Embryonic facial prominence (tissue), 1 donor: ENCODE measurements around the gene SLC9A8.
"Not testable (repeated sequence)": the region's sequence is repeated elsewhere in the genome, so short reads cannot be mapped to it uniquely, and the experiment has no call there.

ENCODE experiments used
- DNase-seq: peaks from one replicate; pipeline ENCODE4 v3.0.0-alpha.2; 2016; ENCODE audit errors: extremely low spot score

The SLC9A8 gene, protein sequence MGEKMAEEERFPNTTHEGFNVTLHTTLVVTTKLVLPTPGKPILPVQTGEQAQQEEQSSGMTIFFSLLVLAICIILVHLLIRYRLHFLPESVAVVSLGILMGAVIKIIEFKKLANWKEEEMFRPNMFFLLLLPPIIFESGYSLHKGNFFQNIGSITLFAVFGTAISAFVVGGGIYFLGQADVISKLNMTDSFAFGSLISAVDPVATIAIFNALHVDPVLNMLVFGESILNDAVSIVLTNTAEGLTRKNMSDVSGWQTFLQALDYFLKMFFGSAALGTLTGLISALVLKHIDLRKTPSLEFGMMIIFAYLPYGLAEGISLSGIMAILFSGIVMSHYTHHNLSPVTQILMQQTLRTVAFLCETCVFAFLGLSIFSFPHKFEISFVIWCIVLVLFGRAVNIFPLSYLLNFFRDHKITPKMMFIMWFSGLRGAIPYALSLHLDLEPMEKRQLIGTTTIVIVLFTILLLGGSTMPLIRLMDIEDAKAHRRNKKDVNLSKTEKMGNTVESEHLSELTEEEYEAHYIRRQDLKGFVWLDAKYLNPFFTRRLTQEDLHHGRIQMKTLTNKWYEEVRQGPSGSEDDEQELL

DNA sequence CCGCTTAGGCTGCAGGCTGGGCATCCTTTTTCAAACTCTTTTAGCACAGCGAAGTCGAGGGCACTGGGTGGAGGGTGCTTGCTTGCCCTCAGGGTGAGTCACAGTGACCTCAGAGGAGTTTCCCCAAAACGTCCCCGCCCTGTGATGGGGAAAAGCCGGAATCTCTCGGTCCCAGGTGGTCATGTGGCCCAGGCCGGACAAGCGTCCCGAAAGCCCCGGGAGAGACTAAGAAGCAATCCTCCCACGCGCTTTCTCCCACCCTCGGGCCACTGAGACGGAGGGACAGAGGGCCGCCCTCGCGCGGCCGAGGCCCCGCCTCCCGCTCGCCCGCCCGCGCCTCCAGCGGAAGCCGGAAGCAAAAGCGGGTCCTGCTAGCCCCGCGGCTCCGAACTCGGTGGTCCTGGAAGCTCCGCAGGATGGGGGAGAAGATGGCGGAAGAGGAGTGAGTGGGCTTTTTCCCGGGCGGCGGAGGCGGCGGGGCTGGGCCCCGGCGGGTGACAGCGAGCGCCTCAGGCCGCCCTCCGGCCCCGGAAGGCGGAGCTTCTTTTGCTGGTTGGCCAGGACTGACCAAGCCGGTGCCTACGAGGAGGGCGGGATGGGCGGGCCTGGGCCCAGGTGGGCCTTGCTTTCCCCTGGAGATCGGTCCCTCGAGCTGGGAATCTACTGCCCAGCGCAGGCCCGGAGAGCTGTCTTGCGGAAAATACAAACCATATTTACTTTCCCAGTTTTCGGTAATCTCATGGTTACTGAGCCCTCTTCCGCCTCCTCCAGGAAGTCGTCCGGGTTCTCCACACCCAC is at the start of gene SLC9A8:
Gene SLC9A8 (plus strand): TSS at position 322 of the 798 bp plus-strand sequence. CDS start 95 bp downstream, at position 417.
- peak; percentile 79 for DNase-seq

DNA sequence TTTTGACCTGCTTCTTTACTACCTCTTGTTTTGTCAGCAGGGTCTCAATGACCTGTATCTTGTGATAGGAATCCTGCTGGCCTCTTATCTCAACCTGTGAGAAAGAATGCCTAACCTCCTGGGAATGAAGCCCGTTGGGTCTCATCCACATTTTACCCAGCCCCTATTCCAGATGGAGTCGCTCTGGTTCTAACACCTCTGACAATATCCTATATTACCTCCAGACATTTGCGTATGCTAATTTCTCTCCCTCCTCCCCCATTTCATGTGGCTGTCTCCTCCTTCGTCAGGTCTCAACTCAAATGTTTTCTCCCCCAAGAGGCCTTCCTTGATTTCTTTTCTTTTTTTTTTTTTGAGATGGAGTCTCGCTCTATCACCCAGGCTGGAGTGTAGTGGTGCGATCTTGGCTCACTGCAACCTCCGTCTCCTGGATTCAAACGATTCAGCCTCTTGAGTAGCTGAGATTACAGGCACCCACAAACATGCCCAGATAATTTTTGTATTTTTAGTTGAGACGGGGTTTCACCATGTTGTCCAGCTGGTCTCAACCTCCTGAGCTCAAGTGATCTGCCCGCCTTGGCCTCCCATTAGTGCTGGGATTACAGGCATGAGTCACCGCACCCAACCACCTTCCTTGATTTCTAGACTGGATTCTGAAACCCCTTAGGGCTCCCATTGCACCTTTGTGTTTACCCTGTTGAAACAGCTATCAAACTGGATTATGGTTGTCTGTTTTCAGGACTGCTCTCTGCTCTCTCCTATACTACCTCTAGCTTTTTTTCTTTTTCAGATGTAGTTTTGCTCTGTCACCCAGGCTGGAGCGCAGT is 49.5 kb upstream of the SLC9A8 start:
- no peak for DNase-seq

DNA sequence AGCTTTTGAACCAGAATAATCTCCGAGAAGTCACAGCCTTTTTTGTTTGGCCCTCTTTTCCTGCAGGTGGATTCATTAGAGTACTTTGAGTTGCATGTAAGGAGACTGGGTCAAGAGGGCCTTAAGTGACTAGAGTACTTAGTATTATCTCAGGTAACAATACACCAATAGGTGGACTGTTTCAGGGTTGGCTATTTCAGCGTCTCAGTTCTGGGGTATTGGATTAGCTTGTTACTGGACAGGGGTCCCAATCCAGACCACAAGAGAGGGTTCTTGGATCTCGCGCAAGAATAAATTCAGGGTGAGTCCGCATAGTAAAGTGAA is 47.3 kb upstream of the SLC9A8 start:
- no peak for DNase-seq

DNA sequence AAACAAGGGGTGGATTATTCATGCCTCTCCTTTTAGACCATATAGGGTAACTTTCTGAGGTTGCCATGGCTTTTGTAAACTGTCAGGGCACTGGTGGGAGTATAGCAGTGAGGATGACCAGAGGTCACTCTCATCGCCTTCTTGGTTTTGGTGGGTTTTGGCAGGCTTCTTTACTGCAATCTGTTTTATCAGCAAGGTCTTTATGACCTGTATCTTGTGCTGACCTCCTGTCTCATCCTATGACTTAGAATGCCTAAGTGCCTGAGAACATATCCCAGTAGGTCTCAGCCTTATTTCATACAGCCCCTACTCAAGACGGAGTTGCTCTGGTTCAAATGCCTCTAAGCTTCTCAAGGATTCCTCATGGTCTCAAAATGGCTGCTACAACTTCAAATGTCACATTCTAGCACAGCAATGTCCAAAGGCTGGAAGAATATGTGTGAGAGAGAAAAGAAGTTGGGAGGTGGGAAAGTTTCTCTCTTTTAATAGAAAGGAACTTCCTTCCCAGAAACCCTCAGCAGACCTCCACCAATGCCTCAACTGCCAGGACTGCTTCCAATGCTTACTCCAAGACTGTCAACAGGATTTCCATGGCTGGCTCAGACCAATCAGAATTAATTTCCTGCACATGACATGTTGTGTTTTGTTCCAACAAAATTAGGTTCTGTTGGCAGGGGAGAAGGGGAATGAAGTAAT is 46.6 kb upstream of the SLC9A8 start:
- no peak for DNase-seq

DNA sequence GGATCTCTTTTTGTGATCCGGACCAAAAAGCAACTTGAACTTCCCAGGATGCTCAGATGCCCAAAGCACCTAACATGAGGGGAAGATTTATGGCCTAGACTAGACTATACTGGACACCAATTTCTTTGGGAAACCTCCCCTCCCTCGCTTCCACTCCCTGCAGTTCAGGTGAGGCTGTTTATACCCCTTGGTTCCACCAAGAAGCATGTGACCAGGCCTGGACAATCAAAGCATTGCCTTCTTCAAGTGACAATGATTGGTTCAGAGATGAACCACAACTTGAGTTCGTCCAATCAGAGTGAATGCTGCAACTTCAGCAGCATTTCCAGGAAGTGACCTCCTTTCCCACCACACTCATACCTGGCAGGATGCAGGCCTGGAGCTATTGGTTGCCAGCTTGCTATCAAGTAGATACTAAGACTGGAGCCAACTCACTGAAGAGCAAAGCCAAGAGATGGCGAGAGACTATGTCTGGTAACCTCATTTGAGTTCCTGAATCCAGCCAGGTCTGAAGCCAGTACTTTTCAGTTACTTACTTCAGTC is 45.6 kb upstream of the SLC9A8 start:
- DNase-seq = no peak

DNA sequence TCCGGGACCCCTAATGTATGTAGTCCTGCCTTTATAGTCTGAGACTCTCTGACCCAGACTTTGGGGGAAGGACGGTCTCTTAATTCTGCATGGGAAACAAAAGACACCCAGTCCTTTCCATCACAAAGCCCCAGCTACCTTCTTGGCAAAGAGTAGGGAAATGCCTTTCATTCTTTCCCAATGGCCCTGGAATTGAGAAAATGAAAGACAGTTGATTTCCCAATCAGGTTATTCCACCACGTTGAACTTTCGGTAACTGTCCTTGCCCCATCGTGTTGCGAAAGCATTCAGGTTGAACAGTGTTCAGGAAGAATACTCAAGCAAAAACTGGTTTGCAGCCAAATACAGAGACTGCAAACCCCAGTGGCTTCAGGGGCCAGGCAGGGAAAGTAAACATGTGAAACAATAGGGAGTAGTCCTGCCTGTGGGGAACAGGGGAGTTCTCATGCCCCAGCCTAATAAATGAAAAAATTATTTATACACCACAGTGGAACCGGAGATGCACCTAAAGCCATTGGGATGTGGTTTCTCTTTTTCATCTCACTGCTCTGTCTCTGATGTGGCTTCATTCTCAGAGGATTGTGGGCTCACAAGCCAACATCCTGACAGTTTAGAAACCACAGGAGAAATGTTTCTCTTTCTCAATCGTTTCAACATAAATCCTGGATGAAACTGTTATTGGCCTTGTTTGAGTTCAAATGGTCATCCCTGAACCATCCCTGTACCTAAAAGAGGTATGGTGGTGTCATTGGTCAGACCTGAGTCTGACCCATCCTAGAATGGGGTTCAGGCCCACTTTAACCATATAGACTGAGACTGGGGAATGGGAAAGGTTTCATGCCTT is 44.2 kb upstream of the SLC9A8 start:
- DNase-seq = no peak

DNA sequence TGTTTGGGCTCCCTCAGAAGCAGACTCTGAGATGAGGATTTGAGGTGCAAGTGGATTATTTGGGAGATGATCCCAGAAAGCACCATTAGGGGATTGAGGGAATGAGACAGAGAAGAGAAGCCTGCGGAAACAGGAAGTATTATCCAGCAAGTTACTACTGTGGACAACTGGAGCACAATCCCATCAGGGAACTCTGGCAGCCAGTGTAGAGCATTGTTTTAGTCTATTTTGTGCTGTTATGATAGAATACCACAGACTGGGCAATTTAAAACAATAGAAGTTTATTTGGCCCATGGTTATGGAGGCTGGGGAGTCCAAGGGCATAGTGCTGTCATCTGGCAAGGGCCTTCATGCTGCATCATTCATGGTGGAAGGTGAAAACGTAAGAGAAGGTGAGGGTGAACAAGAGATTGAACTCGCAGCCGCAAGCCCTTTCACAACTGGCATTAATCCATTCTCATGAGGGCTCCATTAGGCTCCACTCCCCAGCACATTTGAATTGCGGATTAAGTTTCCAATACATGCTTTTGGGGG is 43.5 kb upstream of the SLC9A8 start:
- no peak for DNase-seq

DNA sequence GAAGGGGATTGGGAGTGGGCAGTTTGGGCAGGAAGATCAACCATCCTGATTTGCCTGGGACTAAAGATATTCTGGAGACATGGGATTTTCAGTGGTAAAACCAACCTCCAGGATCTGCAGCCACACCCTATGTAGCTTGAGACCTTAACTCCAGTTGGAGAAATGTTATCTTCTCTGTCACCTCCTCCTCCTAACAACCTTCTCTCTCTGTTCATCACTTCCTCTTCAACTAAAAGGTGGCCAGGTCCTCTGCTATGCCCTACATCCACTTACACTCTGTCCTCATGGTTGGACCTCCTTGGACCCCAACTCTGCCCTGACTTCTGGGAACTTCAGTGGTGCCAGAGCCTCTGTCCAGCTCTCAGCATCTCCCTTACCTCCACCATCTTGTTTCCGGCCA is 42.0 kb upstream of the SLC9A8 start:
- no peak for DNase-seq

DNA sequence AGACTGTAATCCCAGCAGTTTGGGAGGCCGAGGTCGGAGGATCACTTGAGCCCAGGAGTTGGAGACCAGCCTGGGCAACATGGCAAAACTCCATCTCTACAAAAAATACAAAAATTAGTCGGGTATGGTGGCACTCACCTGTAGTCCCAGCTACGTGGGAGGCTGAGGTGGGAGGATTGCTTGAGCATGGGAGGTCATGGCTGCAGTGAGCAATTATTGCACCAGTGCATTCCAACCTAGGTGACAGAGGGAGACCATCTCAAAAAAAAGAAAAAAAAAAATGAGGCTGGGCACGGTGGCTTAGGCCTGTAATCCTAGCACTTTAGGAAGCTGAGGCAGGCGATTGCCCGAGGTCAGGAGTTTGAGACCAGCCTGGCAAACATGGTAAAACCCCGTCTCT is 38.4 kb upstream of the SLC9A8 start:
- not testable (repeated sequence) for DNase-seq

DNA sequence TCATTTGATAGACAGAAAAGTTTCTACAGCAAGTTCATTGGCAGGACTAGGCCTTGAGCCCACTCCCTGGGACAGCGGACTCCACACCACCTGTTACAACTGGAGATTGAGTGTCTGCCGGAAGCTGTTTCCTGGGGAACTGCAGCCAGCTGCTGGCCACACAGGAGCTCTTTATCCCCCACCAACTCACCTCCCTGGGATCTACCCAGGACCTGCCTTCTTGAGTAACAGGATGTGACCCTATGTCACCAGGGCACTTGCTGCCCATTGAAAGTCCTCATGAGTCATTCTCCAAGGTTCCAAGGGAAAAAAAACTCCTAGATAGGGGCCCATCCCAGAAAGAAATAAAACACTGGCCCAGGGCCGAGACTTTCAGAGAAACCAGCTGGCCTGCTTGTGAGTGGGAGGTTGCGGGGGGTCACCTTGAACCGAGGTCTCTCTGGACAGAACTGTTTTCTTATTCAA is 37.4 kb upstream of the SLC9A8 start:
- no peak for DNase-seq

DNA sequence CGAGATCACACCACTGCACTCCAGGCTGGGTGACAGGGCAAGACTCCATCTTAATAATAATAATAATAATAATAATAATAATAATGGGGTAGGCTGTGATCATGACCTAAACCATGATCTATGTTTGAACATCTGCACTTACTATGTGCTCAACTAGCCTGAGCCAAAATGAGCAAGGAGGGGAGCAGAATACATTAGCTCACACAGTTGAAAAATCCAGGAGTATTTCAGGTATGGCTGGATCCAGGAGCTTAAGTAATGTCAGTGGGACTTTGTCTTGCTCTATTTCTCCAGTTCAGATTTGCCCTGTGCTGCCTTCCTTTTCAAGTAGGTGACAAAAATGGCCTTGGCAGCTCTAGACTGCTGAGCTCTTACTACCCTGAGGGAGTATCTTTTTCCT is 32.7 kb upstream of the SLC9A8 start:
- DNase-seq = no peak

DNA sequence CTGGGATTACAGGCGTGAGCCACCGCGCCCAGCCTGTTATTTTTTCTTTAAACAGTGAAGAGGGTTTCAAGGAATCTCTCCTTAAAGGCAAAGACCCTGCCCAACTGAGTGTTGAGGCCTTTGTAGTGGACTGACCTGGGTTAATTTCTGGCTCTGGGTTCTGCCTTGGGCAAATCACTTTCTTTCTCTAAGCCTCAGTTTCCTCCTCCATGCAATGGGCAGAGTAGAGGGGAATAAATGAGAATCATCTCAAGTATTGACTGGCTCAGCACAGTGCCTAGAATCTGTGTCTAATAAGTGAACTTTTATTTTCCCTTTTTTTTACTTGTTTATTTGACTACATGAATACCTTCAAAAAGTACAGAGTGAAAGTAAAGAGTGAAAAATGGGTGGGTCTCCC is 31.0 kb upstream of the SLC9A8 start:
- DNase-seq = no peak

DNA sequence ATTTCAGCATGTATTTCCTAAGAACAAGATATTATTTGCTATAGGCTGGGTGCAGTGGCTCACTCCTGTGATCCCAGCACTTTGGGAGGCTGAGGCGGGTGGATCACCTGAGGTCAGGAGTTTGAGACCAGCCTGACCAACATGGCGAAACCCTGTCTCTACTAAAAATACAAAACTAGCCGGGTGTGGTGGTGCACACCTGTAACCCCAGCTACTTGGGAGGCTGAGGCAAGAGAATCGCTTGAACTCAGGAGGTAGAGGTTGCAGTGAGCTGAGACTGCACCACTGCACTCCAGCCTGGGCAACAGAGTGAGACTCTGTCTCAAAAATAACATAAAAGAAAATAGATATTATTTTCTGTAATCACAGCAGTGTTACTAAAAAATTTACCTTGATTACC is 30.2 kb upstream of the SLC9A8 start:
- not testable (repeated sequence) for DNase-seq

DNA sequence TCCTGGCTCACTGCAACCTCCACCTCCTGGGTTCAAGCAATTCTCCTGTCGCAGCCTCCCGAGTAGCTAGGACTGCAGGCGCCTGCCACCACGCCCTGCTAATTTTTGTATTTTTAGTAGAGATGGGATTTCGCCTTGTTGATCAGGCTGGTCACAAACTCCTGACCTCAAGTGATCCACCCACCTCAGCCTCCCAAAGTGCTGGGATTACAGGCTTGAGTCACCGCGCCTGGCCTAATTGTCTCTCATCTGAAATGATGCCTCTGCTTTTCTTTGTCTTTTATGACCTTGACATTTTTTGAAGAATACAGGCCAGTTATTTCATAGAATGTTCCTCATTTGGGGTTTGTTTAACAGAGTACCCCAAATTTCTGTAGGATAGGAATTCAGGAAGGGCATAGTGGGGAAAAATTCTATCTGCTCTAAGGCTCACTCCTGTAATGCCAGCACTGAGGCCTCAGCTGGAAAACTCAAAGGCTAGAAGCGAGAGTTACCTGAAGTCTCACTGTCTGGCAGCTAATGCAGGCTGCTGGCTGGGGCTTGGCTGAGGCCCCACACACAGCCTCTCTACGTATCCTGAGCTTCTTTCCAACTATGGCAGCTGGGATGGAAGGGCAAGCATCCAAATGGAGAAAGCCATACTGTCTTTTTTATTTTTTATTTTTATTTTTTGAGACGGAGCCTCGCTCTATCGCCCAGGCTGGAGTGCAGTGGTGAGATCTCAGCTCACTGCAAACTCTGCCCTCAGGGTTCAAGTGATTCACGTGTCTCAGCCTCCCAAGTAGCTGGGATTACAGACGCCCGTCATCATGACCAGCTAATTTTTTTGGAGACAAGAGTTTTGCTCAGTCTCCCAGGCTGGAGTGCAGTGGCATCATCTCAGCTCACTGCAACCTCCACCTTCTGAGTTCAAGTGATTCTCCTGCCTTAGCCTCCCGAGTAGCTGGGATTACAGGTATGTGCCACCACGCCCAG is 29.3 kb upstream of the SLC9A8 start:
- not testable (repeated sequence) for DNase-seq

DNA sequence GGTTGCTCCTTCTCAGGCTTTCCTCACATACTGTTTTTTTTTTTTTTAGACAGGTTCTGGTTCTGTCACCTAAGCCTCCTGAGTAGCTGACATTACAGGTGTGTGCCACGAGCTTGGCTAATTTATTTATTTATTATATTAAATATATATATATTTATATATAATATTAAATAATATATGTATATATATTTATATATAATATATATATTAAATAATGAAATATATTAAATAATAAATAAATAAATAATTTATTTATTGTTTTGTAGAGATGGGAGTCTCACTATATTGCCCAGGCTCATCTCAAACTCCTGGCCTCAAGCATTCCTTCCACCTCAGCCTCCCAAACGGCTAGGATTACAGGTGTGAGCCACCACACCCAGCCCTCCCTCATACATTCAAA is 28.3 kb upstream of the SLC9A8 start:
- no peak for DNase-seq

DNA sequence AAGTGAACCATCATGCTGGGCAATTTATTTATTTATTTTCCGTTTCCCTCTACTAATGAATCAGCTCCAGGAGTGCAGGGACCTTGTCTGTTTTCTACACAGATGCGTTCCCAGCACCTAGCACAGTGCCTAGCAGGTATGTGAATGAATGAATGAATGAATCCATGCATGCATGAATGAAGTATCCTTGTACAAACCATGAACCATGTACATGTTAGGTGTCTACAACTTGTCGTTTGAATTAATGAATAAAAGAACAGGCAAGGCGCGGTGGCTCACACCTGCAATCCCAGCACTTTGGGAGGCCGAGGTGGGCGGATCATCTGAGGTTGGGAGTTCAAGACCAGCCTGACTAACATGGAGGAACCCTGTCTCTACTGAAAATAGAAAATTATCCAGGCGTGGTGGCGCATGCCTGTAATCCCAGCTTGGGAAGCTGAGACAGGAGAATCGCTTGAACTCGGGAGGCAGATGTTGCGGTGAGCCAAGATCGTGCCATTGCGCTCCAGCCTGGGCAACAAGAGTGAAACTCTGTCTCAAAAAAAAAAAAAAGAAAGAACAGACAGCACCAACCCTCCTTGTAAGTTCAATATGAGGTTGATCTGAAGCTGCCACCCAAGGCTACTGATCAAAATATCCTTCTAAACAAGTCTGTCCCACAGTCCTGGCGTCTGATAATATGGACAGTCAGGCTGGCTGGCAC is 27.3 kb upstream of the SLC9A8 start:
- DNase-seq = no peak

DNA sequence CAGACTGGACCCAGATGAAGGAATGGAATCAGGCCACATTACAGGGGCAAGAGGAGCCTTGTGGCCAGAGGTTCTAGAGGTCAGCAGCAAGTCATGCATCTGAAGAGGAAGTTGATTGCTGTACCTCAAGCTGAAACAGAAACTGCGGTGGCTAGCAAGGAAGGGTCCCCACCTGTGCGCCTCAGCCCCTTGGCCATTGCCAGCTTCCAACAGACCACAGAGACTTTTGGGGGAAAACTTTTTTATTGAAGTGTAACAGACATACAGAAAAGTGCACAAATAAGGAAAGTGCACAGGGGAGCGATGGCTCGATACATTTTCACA is 26.8 kb upstream of the SLC9A8 start:
- no peak for DNase-seq

DNA sequence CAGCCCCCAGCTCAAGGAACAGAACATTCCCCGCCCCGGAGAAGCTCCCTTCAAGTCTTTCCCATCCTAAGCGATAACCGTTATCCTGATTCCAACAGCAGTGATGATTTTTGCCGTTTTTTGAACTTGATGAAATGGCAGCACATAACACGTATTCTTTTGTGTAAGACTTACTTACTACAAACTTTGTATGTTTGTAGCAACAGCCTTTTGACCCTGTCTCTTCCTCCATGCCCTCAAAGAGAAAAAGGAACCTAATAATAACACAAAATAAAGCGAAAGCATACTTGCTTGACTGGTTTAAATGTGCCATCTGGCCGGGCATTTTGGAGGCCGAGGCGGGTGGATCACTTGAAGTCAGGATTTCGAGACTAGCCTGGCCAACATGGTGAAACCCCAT is 26.4 kb upstream of the SLC9A8 start:
- DNase-seq = no peak
